HG03354 (cell line): ENCODE results near the gene HMCES.
"Not testable (repeated sequence)": the region's sequence is repeated elsewhere in the genome, so short reads cannot be mapped to it uniquely, and the experiment has no call there.

ENCODE experiments used
- ATAC-seq: cut with Tn5 transposase; IDR thresholded peaks from one replicate; pipeline ENCODE4 v1.9.1; 2021; ENCODE audit warnings: mild to moderate bottlenecking; ENCODE audit not compliant: unreplicated experiment, poor library complexity, severe bottlenecking

HMCES gene

DNA sequence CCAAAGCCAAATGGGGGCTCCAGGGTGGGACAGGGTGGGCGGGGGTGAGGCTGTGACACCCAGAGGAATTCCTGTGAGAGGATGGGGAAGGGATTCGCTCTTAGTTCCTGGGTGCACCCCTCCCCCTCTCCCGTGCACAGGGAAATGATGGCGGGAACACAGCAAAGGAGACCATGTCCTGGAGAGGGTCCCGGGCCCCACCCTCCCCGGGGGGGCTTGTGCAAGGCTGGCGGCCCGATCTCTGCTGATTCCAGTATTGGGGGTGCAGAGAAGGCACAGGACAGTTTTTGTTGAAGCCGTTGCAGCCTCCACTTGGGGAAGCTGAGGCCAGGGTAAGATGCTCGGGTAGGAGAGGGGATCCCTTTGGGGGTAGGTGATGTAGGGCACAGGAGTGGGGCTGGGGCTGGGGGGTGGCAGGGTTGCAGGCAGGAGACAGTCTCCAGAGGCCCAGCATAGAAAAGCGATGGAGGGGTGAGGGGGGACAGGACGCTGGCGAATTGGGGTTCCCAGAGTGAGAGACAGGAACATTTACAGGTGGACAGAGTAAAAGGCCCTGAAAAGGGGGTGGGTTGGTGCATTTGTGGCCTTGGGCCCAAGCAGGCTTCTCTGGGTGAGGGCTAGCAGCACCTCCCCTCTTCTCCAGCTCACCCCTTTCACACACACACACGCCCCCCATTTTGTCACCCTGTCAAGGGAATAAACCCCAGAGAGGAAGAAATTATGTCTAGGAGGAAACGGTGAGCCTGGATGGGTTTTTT lies 38.5 kb downstream of the HMCES start:
- no peak for ATAC-seq

DNA sequence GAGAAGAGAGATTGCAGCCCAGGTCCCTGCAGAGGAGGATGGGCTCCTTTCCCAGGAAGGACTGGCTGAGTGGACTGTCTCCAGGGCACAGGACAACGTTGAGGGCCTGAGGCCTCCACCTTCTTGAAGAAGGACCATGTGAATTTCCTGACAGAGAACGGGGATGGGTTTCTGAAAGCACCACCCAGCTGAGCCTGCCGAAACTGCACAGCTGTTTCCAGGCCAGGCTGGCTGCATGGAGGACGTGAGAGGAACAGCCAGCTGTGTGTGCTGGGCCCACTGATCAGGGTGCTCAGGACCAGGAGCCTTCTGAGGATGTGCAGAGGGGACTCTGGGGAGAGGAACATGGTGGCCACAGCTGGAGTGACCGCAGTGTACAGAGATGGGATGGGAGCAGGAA lies 39.2 kb downstream of the HMCES start:
- no peak for ATAC-seq

DNA sequence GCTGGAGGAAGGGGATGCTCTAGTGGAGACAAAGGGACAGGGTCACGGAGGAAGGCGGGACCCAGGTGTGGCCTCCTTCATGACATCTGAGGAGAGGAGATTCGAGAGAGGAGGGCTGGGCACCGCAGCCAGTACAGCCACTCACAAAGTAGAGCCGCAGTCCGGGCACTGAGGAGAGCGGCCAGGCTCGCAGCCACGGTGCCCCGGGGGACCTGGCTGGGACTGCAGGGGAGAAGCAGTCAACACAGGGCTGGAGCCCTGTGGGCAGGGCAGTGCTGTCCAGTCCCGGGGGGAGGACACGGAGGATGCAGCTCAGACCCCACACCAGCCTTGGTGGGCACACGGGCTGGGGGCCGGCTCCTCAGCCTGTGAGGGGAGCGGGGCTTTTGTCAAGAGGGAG lies 40.3 kb downstream of the HMCES start:
- ATAC-seq: no peak

DNA sequence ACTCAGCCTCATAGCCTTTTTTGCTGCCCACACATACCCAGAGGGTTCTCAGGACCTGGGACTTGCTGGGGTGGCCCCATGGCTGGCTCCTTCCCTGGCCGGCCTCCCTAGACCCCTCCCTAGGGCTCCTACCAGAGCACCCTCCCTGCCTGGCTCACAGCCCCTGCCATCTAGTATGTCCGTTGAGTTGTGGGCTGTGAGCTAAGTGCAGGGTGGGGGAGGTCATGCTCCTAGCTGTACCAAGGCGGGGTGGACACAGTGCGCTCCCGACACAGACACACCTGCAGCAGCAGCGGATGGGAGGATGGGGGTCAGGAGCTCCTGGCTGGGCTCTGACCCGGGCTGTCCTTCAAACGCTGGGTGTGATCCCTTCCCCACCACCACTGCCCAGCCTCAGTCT lies 41.6 kb downstream of the HMCES start:
- ATAC-seq: no peak

DNA sequence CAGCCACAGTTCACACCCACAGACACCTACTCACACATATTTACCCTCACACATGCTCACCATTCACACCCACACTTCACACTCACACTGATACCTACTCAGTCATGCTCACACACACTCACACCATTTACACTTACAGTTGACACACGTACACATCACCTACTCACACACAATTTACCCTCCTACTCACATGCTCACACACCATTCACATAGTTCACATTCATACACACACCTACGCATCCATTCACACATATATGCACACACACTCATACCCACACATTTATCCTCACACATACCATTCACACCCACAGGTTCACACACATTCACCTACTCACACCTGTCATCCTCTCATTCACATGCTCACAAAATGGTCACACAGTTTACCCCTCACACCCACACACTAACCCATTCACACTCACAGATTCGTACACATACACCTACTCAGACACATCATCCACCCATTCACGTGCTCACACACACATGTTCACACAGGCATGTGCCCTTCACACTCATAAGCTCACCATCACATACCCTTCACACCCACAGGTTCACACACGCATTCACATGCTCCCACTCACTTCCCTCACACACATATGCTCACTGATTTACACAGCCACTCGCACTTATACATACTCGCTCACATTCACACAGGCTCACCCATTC lies 42.3 kb downstream of the HMCES start:
- no peak for ATAC-seq

DNA sequence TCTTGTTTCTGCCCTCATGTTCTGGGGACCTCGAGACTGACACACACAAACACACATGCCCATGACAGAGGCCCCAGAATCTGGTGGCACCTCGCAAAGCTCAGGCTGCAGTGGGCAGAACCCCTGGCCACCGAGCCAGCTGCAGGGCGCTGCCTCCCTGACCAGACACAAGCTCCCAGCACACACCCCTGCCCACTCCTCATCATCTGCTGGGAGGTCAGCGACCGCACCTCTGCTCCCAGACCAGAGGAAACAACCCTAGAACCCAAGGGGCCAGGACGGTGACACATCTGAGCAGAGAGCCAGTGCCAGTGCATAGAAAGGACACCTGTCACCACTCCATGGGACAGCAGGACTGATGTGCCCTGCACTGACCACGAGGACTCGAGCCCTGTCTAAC lies 43.2 kb downstream of the HMCES start:
- ATAC-seq: no peak

DNA sequence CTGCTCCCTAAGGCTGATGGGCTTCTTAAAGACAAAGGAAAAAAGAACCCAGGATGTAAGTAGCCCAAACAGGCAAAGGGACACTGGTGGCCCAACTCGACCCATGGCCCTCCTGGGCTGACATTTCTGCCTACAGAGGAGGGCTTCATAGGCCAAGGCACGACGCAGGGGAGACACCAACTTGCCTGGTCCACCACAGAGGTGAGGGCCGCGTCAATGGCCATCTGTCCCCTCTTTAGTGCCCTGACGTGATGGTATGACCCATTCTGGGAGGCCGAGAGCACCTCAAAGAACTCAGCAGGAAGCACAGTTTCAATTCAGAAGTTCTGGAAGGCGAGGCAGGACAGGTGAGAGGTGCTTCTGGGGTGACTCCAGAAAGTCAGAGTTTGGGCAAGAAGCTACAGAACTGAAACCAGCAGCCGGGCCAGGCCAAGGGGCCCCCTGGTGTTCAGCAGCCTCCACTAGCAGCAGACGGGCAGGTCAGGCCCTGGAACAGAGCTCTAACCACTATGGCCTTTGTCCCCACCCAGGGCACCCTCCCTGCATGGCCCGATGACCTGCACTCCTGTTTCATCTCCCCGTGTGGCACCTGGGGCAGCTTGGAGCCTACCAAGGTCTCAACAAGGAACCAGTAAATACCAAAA lies 45.1 kb downstream of the HMCES start:
- no peak for ATAC-seq

DNA sequence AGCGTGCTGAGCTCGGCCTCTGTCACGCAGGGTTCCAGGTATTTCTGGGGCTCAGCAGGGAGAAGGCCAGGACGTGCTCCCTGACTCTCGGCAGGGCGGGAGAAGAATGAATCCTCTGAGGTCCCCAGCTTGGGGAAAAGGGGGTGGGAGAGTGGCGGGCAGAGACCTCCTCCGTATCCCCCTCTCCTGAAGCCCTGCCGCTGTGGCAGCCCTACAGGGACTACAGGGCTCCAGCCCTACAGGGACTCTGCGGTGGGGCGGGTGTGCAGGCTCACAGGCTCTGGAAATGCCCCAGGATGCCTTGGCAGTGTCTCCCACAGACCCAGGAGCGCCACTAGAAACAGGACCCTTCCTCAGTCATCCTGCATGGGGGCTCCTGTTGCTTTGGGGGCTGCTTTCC lies 46.2 kb downstream of the HMCES start:
- no peak for ATAC-seq

DNA sequence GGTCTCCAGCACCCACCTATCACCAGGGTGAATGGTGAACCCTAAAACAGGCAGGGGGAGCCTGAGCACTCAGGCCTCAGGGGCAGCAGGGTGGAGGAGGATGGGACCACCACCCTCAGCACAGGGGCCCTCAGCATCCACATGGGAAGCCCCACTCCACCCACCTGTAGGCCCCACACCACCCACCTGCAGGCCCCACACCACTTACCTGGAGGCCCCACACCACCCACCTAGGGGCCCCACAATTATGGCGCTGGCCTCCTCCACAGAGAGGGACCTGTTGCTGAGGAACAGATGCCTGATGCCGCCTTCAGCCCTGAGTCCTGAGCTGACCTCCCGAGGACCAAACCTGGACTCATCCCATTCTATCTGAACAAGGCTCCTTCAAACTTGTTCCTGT lies 46.7 kb downstream of the HMCES start:
- no peak for ATAC-seq

DNA sequence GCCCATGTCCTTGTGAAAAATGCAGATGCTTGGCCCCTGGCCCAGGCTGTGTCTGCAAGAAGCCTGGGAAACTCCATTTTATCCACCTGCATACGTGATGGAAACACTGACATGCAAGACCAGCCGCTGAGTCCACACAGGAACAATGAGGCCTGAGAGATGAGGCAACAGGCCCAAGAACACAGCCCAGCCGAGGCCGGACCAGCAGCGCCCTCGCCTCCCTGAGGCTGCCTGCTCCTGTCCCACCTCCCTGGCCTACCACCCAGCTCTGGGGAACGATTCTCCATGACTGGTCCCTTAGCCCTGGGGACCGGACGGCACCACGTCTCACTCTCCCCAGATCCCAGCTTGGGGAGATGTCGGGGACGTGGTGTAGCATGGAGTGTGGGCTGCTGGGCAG lies 47.5 kb downstream of the HMCES start:
- no peak for ATAC-seq

DNA sequence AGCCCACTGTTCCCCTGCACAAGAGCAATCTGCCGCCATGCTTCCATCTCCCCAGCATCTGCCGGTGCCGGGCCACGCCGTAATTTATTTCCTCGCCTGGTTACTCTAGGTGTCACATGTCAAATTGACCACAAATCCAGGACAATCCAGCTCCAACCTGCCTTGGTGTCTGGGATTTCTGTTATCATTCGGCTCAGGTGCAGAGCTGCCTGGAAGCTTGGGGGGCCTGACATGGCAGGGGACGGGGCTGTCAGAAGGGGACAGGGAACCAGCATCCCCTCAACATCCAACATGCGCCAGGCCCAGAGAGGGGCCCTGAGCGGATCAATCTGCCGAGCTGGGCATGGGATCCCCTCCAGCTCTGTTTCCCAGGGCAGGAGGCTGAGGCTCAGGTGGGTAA lies 47.9 kb downstream of the HMCES start:
- ATAC-seq: no peak

DNA sequence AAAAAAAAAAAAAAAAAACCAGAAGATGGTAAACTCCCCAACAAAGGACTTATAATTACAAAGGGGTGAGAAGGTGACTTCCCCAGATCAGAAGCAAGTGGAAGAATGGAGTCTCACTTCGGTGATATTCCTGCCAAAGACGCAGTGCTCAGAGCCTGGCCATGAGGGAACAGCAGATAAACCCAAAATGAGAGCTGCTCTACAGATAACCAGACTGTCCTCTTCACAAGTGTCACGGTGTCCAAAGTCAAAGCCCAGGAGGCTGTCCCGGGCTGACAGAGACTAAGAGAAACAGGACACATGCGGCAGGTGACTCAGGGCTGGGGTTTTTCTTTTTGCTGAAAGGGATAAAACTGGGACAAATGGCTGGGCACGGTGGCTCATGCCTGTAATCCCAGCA lies 48.8 kb downstream of the HMCES start:
- ATAC-seq: no peak

DNA sequence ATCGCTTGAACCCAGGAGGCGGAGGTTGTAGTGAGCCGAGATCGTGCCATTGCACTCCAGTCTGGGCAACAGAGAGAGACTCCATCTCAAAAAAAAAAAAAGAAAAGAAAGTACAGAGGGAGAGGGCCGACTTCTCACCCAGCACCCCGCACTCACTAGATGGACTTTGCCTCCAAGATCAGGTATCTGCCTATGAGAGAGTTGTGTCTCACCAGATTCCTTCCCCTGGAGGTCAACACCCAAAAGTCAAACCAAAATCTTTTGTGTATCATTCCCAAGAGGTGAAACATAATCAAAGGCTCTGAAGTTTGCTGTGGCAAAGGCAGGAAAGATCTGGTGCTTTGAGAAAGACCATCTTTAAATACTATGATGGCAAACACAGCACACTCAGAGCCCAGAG lies 51.2 kb downstream of the HMCES start:
- ATAC-seq: no peak

DNA sequence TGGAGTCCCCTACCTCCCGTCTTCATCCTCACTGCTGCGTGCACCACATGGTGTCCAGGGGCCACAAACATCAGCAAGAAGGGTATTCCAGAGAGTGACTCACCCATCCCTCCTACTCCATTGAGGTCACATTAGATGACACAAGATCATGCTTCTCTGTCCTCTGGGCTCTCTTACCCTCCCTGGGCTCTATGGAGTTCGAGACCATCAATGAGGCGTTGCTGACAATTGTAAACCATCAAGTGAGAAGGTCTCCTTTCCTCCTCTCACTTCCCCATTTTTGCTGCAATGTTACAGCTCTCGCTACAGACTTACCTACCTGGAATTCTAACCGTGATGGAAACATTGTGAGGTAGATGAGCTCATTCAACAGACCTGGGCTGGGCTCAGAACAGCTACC lies 51.7 kb downstream of the HMCES start:
- no peak for ATAC-seq

DNA sequence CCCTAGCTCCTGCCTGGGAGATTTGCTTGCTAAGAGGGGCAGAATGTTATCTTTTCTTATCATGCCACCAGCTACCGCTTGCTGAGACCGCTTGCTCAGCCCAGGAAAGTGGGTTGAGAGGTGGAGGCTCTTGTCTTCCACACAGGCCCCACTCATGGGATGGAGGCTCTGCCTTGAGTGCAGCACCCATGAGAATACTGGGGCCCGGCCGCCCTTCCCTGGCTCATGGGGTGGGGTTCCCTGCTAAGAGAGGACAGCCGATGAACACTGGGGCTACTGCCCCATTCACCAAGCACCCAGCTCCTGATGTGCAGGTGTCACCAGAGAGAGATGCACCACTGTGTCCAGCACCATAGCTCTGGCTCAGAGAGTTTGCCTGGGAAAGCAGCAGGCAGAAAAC lies 55.2 kb downstream of the HMCES start:
- ATAC-seq: no peak

DNA sequence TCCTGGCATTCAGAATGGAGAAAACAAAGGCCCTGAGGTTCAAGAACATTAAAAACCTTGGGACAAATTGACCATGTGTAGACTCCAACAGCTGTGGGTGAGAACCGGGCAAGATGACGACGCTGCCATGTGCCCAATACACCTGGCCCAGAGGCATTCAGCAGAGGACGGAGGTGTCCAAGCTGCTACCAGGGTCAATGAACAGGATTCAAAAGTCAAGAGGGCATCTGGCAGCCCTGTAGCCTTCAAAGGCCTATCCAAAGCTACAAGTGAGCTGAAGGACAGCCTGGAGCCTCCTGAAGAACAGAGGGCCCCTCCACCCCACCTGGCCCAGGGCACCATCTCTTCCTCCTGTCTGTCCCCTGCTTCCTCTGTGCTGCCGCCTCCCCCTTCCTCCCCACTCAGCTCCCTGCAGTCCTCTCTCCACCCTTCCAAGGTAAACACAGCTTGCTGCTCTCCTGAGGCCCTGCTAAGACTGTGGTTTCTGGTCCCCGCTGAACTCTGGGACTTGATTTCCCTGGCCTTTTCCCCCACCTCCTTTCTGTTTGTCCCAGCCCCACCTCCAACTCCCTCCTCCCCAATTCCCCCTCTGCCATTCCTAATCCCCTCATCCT lies 57.5 kb downstream of the HMCES start:
- no peak for ATAC-seq

DNA sequence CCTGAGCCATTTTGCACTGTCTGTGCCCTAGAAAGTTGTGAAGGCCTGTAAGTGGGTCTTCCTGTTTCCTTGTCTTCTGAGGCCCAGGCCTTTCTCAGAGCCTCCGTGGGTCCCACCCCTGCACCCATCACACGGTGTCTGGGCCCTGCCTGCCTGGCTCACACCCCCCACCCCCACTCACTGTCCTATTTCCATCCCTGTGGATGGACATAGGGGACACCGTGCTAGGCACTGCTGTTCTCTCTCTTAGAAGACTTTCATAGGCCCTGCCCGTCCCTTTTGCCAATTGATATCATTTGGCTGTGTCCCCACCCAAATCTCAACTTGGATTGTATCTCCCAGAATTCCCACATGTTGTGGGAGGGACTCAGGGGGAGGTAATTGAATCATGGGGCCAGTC lies 59.0 kb downstream of the HMCES start:
- not testable (repeated sequence) for ATAC-seq

DNA sequence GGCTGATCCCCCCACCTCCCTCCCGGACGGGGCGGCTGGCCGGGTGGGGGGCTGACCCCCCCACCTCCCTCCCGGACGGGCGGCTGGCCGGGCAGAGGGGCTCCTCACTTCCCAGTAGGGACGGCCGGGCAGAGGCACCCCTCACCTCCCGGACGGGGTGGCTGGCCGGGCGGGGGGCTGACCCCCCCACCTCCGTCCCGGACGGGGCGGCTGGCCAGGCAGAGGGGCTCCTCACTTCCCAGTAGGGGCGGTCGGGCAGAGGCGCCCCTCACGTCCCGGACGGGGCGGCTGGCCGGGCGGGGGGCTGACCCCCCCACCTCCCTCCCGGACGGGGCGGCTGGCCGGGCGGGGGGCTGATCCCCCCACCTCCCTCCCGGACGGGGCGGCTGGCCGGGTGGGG lies 60.5 kb downstream of the HMCES start:
- ATAC-seq: not testable (repeated sequence)

DNA sequence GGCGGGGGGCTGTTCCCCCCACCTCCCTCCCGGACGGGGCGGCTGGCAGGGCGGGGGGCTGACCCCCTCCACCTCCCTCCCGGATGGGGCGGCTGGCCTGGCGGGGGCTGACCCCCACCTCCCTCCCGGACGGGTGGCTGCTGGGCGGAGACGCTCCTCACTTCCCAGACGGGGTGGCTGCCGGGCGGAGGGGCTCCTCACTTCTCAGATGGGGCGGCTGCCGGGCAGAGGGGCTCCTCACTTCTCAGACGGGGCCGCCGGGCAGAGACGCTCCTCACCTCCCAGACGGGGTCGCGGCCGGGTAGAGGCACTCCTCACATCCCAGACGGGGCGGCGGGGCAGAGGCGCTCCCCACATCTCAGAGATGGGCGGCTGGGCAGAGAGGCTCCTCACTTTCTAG lies 61.2 kb downstream of the HMCES start:
- not testable (repeated sequence) for ATAC-seq

DNA sequence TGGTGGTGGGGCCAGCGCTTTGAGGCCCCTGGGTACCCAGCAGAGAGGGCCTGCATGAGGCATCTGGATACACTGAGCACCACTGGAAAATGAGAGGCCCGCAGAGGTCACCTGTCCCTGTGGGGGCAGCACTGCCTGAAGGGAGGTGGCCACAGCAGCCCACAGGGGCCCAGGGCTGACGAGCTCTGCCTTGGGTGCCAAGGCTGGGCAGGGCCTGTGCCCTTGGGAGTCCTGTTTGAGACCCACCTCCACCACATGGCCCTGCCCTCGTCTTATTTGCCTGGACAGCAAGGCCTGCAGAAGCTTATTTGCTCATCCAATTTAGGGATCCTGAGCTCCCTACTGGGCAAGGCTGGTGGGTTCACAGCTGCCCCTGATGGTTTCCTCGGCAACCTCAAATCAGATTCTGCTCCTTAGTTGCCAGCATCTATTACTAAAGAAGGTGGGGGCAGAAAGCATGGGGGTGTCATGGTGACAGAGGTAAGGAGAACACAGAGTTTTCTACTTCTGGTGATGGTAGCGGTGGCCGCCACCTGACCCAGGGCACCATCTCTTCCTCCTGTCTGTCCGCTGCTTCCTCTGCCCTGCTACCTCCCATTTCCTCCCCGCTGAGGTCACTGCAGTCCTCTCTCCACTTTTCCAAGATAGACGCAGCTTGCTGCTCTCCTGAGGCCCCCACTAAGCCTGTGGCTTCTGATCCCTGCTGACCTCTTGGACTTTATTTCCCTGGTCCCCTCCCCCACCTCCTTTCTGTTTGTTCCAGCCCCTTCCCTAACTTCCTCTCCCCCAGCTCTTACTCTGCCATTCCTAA lies 62.9 kb downstream of the HMCES start:
- ATAC-seq: no peak
